Activated CD8-positive, alpha-beta T cell treated with anti-CD3 and anti-CD28 coated beads for 36 hours (primary cell): ENCODE results near the gene ZNF652. TPM values are rescaled to one million over a fixed set of nuclear protein-coding genes. Genes with fewer than 3 reads are reported as not detected.
"Not testable (repeated sequence)": the region's sequence is repeated elsewhere in the genome, so short reads cannot be mapped to it uniquely, and the experiment has no call there.

Experiments
- ATAC-seq: fragments of 200-7000 bp; cut with Tn5 transposase; one replicate; pipeline ENCODE4 v1.10.0; 2021; ENCODE audit warnings: mild to moderate bottlenecking, moderate library complexity
- CTCF ChIA-PET: fragments of 350-600 bp; sonication (Branson Sonifier 250); formaldehyde crosslinking; loops from one replicate; lab custom pipeline; 2021; ENCODE audit warnings: antibody characterized with exemption; lab: Charles Lee
- POLR2A ChIA-PET: fragments of 350-600 bp; sonication (Branson Sonifier 250); formaldehyde crosslinking; loops from one replicate; lab custom pipeline; 2021; ENCODE audit warnings: antibody characterized with exemption; lab: Charles Lee
- DNase-seq: peaks from one replicate; pipeline ENCODE4 v3.0.0-alpha.2; 2020
- H3K27ac Mint-ChIP-seq: one replicate; pipeline ENCODE4 v1.8.0; 2021; ENCODE audit warnings: mild to moderate bottlenecking, mixed read lengths
- H3K27me3 Mint-ChIP-seq: one replicate; pipeline ENCODE4 v1.8.0; 2021; ENCODE audit warnings: mixed read lengths
- H3K36me3 Mint-ChIP-seq: one replicate; pipeline ENCODE4 v1.8.0; 2021; ENCODE audit warnings: low read depth, mixed read lengths
- H3K4me1 Mint-ChIP-seq: one replicate; pipeline ENCODE4 v1.8.0; 2021; ENCODE audit warnings: low read depth, mixed read lengths
- H3K4me3 Mint-ChIP-seq: one replicate; pipeline ENCODE4 v1.8.0; 2021; ENCODE audit warnings: mild to moderate bottlenecking, moderate library complexity, mixed read lengths
- H3K9me3 Mint-ChIP-seq: one replicate; pipeline ENCODE4 v1.8.0; 2021; ENCODE audit warnings: mixed read lengths
- intact Hi-C: fragments of 100-400 bp; cut with micrococcal nuclease; formaldehyde crosslinking; loops from one replicate; pipeline ENCODE4 v1.10.0; 2022
- total RNA-seq, 2 experiments: library from RNA; stranded (reverse); gene quantifications; one replicate each; pipeline ENCODE4 v1.2.3, GENCODE V29; 2021
- TF ChIP-seq, protein P1 (sequence below): fragments of 200-600 bp; IDR thresholded peaks from one replicate; pipeline ENCODE4 v1.8.0; 2022; ENCODE audit warnings: antibody characterized with exemption, mild to moderate bottlenecking

ZNF652 gene
- total RNA-seq, 2 experiments from 2014 or later, result 6.4 to 6.7 TPM

DNA sequence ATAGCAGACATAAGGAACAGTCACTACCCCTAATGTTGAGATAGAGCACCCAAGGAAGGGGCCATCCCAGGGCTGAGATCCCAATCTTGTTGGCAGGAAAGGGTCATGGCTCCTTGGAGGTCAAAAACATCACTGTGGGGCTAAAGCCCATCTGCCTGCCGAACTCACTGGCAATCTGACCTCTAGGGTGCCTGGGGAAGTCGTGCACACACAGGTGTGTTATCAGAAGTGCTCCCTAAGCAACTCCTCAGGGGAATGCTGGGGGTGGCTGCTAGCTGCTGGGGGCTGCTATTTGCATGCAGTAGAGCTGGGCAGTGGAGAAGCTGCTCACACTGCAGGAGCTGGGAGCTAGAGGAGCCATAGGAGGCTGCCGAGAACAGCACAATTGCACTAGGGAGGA lies 84.0 kb downstream of the ZNF652 start:
- TF ChIP-seq, protein P1, sequence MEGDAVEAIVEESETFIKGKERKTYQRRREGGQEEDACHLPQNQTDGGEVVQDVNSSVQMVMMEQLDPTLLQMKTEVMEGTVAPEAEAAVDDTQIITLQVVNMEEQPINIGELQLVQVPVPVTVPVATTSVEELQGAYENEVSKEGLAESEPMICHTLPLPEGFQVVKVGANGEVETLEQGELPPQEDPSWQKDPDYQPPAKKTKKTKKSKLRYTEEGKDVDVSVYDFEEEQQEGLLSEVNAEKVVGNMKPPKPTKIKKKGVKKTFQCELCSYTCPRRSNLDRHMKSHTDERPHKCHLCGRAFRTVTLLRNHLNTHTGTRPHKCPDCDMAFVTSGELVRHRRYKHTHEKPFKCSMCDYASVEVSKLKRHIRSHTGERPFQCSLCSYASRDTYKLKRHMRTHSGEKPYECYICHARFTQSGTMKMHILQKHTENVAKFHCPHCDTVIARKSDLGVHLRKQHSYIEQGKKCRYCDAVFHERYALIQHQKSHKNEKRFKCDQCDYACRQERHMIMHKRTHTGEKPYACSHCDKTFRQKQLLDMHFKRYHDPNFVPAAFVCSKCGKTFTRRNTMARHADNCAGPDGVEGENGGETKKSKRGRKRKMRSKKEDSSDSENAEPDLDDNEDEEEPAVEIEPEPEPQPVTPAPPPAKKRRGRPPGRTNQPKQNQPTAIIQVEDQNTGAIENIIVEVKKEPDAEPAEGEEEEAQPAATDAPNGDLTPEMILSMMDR, result no peak
- H3K36me3 Mint-ChIP-seq, result no peaks in the 10 kb centered on the region
- no peaks in the 10 kb centered on the region for H3K27me3 Mint-ChIP-seq
- H3K9me3 Mint-ChIP-seq, result no peaks in the 10 kb centered on the region
- CTCF ChIA-PET, result interaction anchor here (1.3 to 1.4 kb wide), 2 partner anchors 15 to 80 kb away, joined by 3 read pairs; no protein-coding TSS in a partner anchor
- intact Hi-C loops, result no loop called here
- H3K27ac Mint-ChIP-seq, result no peak overlapping the region
- no peaks in the 10 kb centered on the region for H3K4me1 Mint-ChIP-seq
- ATAC-seq (no peak), DNase-seq (no peak)
- H3K4me3 Mint-ChIP-seq, result no peak overlapping the region
- POLR2A ChIA-PET, result no interaction called here

DNA sequence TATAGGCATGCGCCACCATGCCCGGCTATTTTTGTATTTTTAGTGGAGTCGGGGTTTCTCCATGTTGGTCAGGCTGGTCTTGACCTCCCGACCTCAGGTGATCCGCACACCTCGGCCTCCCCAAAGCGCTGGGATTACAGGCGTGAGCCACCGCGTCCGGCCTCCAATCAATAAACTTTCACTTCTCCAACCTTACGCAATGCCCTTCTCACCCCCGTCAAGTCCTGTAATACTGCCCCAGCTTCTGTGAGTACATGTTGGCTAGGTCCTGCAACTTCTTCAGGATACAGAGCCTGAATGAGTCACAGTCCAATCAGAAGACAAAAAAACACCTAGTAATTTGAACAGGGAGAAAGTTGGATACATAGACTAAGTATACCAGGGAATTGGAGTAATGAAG lies 84.4 kb downstream of the ZNF652 start:
- TF ChIP-seq, protein P1, result no peak
- no peaks in the 10 kb centered on the region for H3K36me3 Mint-ChIP-seq
- CTCF ChIA-PET, result interaction anchor here (1.3 to 1.4 kb wide), 2 partner anchors 16 to 80 kb away, joined by 3 read pairs; no protein-coding TSS in a partner anchor
- POLR2A ChIA-PET, result no interaction called here
- H3K27ac Mint-ChIP-seq, result no peak overlapping the region
- ATAC-seq (no peak), DNase-seq (no peak)
- intact Hi-C loops, result no loop called here
- no peaks in the 10 kb centered on the region for H3K4me1 Mint-ChIP-seq
- no peaks in the 10 kb centered on the region for H3K9me3 Mint-ChIP-seq
- no peaks in the 10 kb centered on the region for H3K27me3 Mint-ChIP-seq
- H3K4me3 Mint-ChIP-seq, result no peak overlapping the region

DNA sequence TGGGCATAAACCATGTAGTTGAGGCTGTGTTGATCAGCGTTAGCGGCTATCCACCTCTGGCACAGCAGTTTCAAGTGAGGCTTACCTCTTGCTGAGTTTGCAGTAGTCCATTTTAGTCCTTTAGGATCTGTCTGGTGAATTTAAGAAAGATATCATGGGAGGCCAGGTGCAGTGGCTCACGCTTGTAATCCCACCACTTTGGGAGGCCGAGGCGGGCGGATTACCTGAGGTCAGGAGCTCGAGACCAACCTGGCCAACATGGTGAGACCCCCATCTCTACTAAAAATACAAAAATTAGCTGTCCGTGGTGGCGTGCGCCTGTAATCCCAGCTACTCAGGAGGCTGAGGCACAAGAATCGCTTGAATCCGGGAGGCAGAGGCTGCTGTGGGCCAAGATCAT lies 86.1 kb downstream of the ZNF652 start:
- H3K9me3 Mint-ChIP-seq, H3K27me3 Mint-ChIP-seq, H3K4me1 Mint-ChIP-seq, ATAC-seq, H3K36me3 Mint-ChIP-seq, intact Hi-C loops, DNase-seq, H3K27ac Mint-ChIP-seq, H3K4me3 Mint-ChIP-seq: not testable (repeated sequence)
- CTCF ChIA-PET, result interaction anchor here (0.8 to 1.2 kb wide), 3 partner anchors 15 to 98 kb away, joined by 3 to 5 read pairs (median 3); no protein-coding TSS in a partner anchor
- POLR2A ChIA-PET, result interaction anchor here (0.6 kb wide), 1 partner anchor 613 kb away, joined by 3 read pairs; no protein-coding TSS in a partner anchor

DNA sequence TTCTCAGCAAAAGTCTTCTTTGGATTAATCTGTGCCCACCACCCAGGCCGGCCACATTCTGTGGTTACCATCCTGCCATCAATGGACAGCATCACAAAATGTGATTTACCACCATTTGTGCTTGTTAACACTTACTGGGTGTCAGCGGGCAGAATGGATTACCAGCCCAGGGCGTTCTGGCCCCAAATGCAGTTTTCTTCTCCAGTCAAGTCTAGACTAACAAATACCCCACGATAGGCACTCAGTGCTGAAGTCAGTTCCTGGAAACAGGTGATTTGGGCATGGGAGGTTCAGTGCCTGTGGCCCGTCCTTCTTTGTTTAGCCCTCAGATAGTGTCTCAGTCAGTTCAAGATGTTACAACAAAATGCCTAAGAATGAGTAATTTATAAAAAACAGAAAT lies 92.7 kb downstream of the ZNF652 start:
- TF ChIP-seq, protein P1, result no peak

DNA sequence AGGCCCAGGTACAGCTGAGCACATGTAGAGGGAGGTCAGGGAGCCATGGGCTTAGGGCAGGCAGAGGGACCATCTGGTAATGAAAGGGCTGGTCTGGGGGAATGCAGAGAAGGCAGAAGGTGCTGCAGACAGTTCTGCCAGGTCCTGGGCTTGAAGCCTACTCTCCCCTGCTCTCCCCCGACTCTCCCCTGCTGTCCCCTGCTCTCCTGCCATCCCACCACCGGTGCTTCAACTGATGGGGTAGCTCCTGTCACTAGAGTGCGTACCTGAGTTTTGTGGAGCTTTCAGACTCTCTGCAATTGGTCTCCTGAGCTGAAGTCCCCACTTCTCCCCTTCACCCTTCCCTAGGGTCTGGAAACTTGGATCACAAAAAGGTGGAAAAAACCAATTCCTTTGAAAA lies 94.1 kb downstream of the ZNF652 start:
- no peak overlapping the region for H3K4me3 Mint-ChIP-seq
- DNase-seq, result no peak
- no peak for ATAC-seq
- intact Hi-C loops, result no loop called here
- H3K27ac Mint-ChIP-seq, result no peak overlapping the region
- ChIA-PET CTCF (interaction anchor here (0.7 to 2.1 kb wide), 2 partner anchors 23 to 87 kb away, joined by 3 to 10 read pairs; no protein-coding TSS in a partner anchor), POLR2A (interaction anchor here (1.0 kb wide), 1 partner anchor 18 kb away, joined by 3 read pairs; no protein-coding TSS in a partner anchor)
- peaks cover 8% of the 10 kb centered on the region for H3K27me3 Mint-ChIP-seq
- H3K36me3 Mint-ChIP-seq, result no peaks in the 10 kb centered on the region
- TF ChIP-seq, protein P1, result no peak
- H3K4me1 Mint-ChIP-seq, result no peaks in the 10 kb centered on the region
- H3K9me3 Mint-ChIP-seq, result no peaks in the 10 kb centered on the region

More for the DNA sequence above, 92.7 kb downstream of the ZNF652 start:
- ChIA-PET POLR2A (no interaction called here), CTCF (no interaction called here)
- Mint-ChIP-seq H3K27me3 (peaks cover 3% of the 10 kb centered on the region), H3K4me3 (no peak overlapping the region), H3K9me3 (no peaks in the 10 kb centered on the region), H3K36me3 (no peaks in the 10 kb centered on the region), H3K27ac (no peak overlapping the region), H3K4me1 (no peaks in the 10 kb centered on the region)
- no peak for ATAC-seq
- intact Hi-C loops, result no loop called here
- no peak for DNase-seq
